GM12891 (cell line): ENCODE data around the gene CHAC1.

Experiments used
- POLR2A ChIP-seq: IDR thresholded peaks from 2 replicates; pipeline ENCODE4 v1.6.1; 2011; ENCODE audit warnings: low read depth, low read length, control low read depth
- POLR2AphosphoS5 ChIP-seq: IDR thresholded peaks from 2 replicates; pipeline ENCODE4 v1.6.1; 2011; ENCODE audit warnings: low read depth, low read length, control low read depth
- SPI1 ChIP-seq: IDR thresholded peaks from 2 replicates; pipeline ENCODE4 v1.6.1; 2011; ENCODE audit warnings: low read depth, low read length, control low read depth
- TAF1 ChIP-seq: IDR thresholded peaks from 2 replicates; pipeline ENCODE4 v1.6.1; 2011; ENCODE audit warnings: low read depth, low read length, control low read depth

- TF ChIP-seq POLR2A (no peak), TAF1 (no peak), POLR2AphosphoS5 (no peak), SPI1 (no peak)
Observed at GRCh38 chr15:40944510-40945296, 8.6 kb upstream of the CHAC1 start.
